Endodermal cell (in vitro differentiated cells): ENCODE measurements around the gene MAST3. TPM values are rescaled to one million over a fixed set of nuclear protein-coding genes. Genes with fewer than 3 reads are reported as not detected.
A peak's percentile ranks its signal among the peaks of the same experiment; 100 is the strongest.

Experiments
- DNase-seq: peaks from one replicate; pipeline ENCODE4 v3.0.0-alpha.2; 2017
- H3K27ac ChIP-seq: 2 replicates; pipeline ENCODE4 v1.5.1; 2013; ENCODE audit warnings: mild to moderate bottlenecking, low read depth, low read length, moderate library complexity
- H3K27me3 ChIP-seq: 2 replicates; pipeline ENCODE4 v1.6.1; 2013; ENCODE audit warnings: mild to moderate bottlenecking, low read length, moderate library complexity; ENCODE audit not compliant: insufficient read depth, control insufficient read depth, poor library complexity, severe bottlenecking
- H3K36me3 ChIP-seq: 2 replicates; pipeline ENCODE4 v1.7.0; 2013; ENCODE audit warnings: mild to moderate bottlenecking, low read length, moderate library complexity; ENCODE audit not compliant: control insufficient read depth, insufficient read depth
- H3K4me1 ChIP-seq: one replicate; pipeline ENCODE4 v1.7.0; 2013; ENCODE audit warnings: low read length; ENCODE audit not compliant: control insufficient read depth, insufficient read depth
- H3K4me3 ChIP-seq: 2 replicates; pipeline ENCODE4 v1.5.1; 2013; ENCODE audit warnings: mild to moderate bottlenecking, low read length, moderate library complexity
- H3K9ac ChIP-seq: 2 replicates; pipeline ENCODE4 v1.6.1; 2013; ENCODE audit warnings: mild to moderate bottlenecking, low read length, moderate library complexity; ENCODE audit not compliant: poor library complexity, severe bottlenecking; ENCODE audit errors: extremely low read depth
- H3K9me3 ChIP-seq: 2 replicates; pipeline ENCODE4 v1.6.1; 2013; ENCODE audit warnings: mild to moderate bottlenecking, low read length, moderate library complexity; ENCODE audit not compliant: control insufficient read depth
- H3K27ac Mint-ChIP-seq: 2 replicates; pipeline ENCODE4 v1.8.0; 2020; ENCODE audit warnings: mixed read lengths
- H3K27me3 Mint-ChIP-seq: 2 replicates; pipeline ENCODE4 v1.8.0; 2021; ENCODE audit warnings: mild to moderate bottlenecking, mixed read lengths; ENCODE audit not compliant: insufficient read depth
- H3K36me3 Mint-ChIP-seq: 2 replicates; pipeline ENCODE4 v1.8.0; 2020; ENCODE audit warnings: low read depth, mixed read lengths
- H3K4me1 Mint-ChIP-seq: 2 replicates; pipeline ENCODE4 v1.8.0; 2020; ENCODE audit warnings: mixed read lengths
- H3K4me3 Mint-ChIP-seq: 2 replicates; pipeline ENCODE4 v1.8.0; 2020; ENCODE audit warnings: mild to moderate bottlenecking, moderate library complexity, mixed read lengths
- H3K9me3 Mint-ChIP-seq: 2 replicates; pipeline ENCODE4 v1.8.0; 2020; ENCODE audit warnings: mild to moderate bottlenecking, mixed read lengths
- WGBS, 2 experiments: methylation state at CpG; one replicate each; pipeline versions ENCODE4 v1.1.5 to v1.1.7; 2013; ENCODE audit warnings: missing lambda C conversion rate in 2 of 2, mixed read lengths in 1 of 2; ENCODE audit not compliant: insufficient coverage in 1 of 2, insufficient read length in 1 of 2; 5-methylcytosine and 5-hydroxymethylcytosine counted together
- total RNA-seq, 2 donors: library from RNA; stranded (reverse); fragmentation: NEBNext Ultra II Directional in 1 of 2; extraction: Animal tissue kit (Norgen Biotek cat#: 25700) in 1 of 2; gene quantifications; 2 replicates in 1 of 2; 3 replicates in 1 of 2; pipeline ENCODE4 v1.2.1, GENCODE V29; 2021
- TF ChIP-seq, protein P1 (sequence below): fragments of 200-600 bp; sonication (generic); conservative IDR thresholded peaks from 2 replicates; pipeline ENCODE4 v1.5.0; 2021; ENCODE audit warnings: antibody characterized with exemption, mild to moderate bottlenecking

The MAST3 gene
- total RNA-seq, 2 donors from 2014 or later: 13.0 to 15.1 TPM

DNA sequence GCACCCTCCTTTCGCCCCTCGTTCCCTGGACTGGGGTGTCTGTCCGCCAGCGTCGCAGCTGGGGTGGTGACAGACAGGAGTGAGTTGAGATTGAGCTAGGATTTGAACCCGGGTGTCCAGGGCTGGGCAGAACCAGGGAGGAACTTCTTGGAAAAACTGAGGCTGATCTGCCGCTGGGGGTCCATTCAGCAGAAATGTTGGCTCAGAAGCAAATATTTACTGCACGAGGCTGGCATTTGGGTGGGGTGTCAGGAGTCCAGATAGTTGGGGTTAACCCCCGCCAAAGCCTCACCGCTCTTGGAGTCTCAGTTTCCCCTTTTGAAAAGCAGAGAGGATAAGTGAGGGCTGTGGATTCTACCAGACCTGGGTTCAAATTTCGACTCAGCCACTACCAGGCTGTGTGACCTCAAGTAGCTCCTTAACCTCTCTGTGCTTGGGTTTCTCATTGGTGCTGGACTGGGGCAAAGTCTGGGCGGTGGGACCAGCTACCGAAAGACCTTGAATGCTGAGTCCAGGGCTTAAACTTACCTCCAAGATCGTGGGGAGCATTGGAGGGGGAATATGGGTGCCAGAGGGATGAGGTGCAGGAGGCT is 20.9 kb downstream of the MAST3 start:
- H3K9me3 ChIP-seq: no peaks in the 10 kb centered on the region
- peak overlapping the region; percentile 68 for H3K27ac ChIP-seq
- no peak for DNase-seq
- peak overlapping the region; percentile 81 for H3K4me3 ChIP-seq
- Mint-ChIP-seq H3K4me3 (peak overlapping the region; percentile 69), H3K4me1 (peaks cover 11% of the 10 kb centered on the region), H3K27me3 (peaks cover 6% of the 10 kb centered on the region), H3K36me3 (peaks cover 11% of the 10 kb centered on the region), H3K9me3 (no peaks in the 10 kb centered on the region), H3K27ac (peak overlapping the region; percentile 74)
- H3K36me3 ChIP-seq: no peaks in the 10 kb centered on the region
- TF ChIP-seq, protein P1, sequence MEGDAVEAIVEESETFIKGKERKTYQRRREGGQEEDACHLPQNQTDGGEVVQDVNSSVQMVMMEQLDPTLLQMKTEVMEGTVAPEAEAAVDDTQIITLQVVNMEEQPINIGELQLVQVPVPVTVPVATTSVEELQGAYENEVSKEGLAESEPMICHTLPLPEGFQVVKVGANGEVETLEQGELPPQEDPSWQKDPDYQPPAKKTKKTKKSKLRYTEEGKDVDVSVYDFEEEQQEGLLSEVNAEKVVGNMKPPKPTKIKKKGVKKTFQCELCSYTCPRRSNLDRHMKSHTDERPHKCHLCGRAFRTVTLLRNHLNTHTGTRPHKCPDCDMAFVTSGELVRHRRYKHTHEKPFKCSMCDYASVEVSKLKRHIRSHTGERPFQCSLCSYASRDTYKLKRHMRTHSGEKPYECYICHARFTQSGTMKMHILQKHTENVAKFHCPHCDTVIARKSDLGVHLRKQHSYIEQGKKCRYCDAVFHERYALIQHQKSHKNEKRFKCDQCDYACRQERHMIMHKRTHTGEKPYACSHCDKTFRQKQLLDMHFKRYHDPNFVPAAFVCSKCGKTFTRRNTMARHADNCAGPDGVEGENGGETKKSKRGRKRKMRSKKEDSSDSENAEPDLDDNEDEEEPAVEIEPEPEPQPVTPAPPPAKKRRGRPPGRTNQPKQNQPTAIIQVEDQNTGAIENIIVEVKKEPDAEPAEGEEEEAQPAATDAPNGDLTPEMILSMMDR: no peak
- H3K9ac ChIP-seq: peak overlapping the region; percentile 81
- H3K27me3 ChIP-seq: no peaks in the 10 kb centered on the region
- 50 to 52% methylated on average over 9 to 14 of the region's 14 CpGs for WGBS, 2 experiments
- H3K4me1 ChIP-seq: no peaks in the 10 kb centered on the region

DNA sequence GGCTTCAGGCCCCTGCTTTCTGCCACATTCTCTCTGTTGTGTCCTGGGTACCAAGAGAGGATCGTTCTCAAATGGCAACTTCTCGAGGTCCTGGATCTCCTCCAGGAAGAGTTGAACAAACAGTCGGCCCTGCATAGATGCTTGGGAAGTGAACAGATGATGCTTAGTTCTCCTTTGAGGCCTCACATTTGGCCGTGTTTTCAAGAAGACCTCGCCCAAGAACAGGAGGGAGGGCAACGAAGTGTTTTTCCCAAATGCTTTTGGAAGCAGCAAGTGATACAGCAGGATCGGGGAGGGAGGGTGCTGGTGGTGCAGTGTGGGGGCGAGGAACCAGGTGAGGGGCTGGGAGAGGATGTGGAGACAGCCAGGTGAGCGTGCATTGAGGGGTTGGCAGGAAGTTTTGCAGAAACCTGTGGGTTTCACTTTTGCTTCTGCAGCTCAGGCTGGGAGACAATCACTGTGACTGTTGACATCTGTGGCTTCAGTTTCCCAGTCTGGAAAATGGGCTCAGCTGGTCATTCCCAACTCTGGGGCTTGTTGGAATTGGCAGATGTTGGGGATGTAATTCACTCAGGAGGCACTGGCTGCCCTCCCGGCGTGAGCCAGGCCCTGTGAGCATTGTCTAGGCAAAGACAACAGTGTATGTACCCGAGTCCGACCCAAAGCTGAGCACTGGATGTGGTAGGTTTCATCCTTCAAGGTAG is 21.6 kb downstream of the MAST3 start:
- H3K4me3 ChIP-seq: no peak overlapping the region
- peak overlapping the region; percentile 69 for H3K4me3 Mint-ChIP-seq
- no peak overlapping the region for H3K9ac ChIP-seq
- TF ChIP-seq, protein P1: no peak
- H3K4me1 Mint-ChIP-seq: peaks cover 11% of the 10 kb centered on the region
- H3K36me3 Mint-ChIP-seq: peaks cover 16% of the 10 kb centered on the region
- H3K27me3 ChIP-seq: no peaks in the 10 kb centered on the region
- WGBS, 2 experiments: 86 to 94% methylated on average over 7 to 13 of the region's 13 CpGs
- no peaks in the 10 kb centered on the region for H3K4me1 ChIP-seq
- no peak overlapping the region for H3K27ac ChIP-seq
- H3K9me3 Mint-ChIP-seq: no peaks in the 10 kb centered on the region
- H3K27me3 Mint-ChIP-seq: peaks cover 6% of the 10 kb centered on the region
- no peaks in the 10 kb centered on the region for H3K36me3 ChIP-seq
- no peak overlapping the region for H3K27ac Mint-ChIP-seq
- no peaks in the 10 kb centered on the region for H3K9me3 ChIP-seq
- no peak for DNase-seq

DNA sequence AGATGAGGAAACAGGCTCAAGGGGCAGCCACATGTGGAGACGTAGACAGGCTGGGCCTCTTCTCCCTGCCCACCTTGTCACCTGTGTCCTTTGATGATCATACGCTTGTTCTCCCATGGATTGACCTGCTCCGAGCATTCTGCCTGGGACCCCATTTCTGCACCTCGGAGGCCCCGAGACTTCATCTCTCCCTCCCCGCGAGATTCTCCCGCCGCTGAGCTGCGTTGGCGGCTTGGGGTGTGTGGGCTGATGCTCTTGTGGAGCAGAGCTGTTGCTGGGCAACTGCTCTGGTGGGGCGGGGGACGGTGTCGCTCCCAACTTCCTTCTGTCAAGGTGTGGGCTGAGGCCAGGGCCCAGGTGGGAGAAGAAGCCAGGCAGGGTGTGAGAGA is 22.1 kb downstream of the MAST3 start:
- no peak overlapping the region for H3K27ac ChIP-seq
- WGBS, 2 experiments: 79 to 90% methylated on average over 4 to 14 of the region's 14 CpGs

More for the DNA sequence above, 22.1 kb downstream of the MAST3 start:
- Histone ChIP-seq H3K27me3 (no peaks in the 10 kb centered on the region), H3K36me3 (peaks cover 4% of the 10 kb centered on the region), H3K9ac (no peak overlapping the region), H3K9me3 (no peaks in the 10 kb centered on the region), H3K4me1 (no peaks in the 10 kb centered on the region), H3K4me3 (no peak overlapping the region)
- no peak overlapping the region for H3K27ac Mint-ChIP-seq
- DNase-seq: no peak
- peaks cover 21% of the 10 kb centered on the region for H3K36me3 Mint-ChIP-seq
- peaks cover 11% of the 10 kb centered on the region for H3K4me1 Mint-ChIP-seq
- TF ChIP-seq, protein P1: no peak
- H3K4me3 Mint-ChIP-seq: no peak overlapping the region
- peaks cover 6% of the 10 kb centered on the region for H3K27me3 Mint-ChIP-seq
- no peaks in the 10 kb centered on the region for H3K9me3 Mint-ChIP-seq
